GM12873 (cell line): ENCODE data around the gene DRC7.

Experiments
- TF ChIP-seq, protein P1 (sequence below): IDR thresholded peaks from 2 replicates; pipeline ENCODE4 v1.5.1; 2012; ENCODE audit warnings: low read depth, mild to moderate bottlenecking, moderate library complexity, low read length, control low read depth; ENCODE audit not compliant: insufficient read depth; ENCODE audit errors: missing control alignments

The DRC7 gene

GRCh38 chr16:57749856-57750452, 55.3 kb downstream of the DRC7 start:
- TF ChIP-seq, protein P1, sequence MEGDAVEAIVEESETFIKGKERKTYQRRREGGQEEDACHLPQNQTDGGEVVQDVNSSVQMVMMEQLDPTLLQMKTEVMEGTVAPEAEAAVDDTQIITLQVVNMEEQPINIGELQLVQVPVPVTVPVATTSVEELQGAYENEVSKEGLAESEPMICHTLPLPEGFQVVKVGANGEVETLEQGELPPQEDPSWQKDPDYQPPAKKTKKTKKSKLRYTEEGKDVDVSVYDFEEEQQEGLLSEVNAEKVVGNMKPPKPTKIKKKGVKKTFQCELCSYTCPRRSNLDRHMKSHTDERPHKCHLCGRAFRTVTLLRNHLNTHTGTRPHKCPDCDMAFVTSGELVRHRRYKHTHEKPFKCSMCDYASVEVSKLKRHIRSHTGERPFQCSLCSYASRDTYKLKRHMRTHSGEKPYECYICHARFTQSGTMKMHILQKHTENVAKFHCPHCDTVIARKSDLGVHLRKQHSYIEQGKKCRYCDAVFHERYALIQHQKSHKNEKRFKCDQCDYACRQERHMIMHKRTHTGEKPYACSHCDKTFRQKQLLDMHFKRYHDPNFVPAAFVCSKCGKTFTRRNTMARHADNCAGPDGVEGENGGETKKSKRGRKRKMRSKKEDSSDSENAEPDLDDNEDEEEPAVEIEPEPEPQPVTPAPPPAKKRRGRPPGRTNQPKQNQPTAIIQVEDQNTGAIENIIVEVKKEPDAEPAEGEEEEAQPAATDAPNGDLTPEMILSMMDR: no peak

DNA sequence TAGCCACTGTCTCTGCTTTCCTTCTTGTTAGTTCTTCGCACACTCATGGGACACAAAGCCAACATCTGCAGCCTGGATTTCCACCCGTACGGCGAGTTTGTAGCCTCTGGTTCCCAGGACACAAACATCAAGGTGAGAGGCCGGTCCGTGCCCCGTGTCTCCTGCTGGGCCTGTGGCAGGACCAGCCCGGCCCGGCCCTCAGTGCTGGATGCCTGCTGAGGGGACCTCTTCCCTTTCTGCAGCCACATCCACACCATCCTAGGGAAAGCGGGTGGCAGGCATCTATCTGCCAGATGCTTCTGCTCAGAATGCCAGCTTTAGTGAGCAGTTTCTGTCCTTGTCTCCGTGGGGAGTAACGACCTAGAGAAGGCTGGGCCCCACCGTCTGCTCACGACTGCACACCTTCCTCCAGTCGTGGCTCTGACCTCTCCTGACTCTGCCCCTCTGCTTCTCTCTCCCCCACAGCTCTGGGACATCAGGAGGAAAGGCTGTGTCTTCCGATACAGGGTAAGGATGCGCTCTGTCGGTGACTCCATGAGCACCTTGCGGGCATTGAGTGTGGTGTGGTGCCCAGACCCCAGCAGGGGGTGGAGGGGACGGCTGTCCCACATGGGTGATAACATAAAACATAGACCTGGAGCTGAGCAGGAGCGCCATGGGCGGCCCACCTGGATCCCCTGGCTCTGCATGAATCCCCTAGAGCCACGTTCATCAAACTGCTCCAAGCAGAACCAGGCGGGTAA, 56.4 kb downstream of the DRC7 start:
- TF ChIP-seq, protein P1: no peak

GRCh38 chr16:57751539-57752202, 57.1 kb downstream of the DRC7 start:
- TF ChIP-seq, protein P1: no peak

DNA sequence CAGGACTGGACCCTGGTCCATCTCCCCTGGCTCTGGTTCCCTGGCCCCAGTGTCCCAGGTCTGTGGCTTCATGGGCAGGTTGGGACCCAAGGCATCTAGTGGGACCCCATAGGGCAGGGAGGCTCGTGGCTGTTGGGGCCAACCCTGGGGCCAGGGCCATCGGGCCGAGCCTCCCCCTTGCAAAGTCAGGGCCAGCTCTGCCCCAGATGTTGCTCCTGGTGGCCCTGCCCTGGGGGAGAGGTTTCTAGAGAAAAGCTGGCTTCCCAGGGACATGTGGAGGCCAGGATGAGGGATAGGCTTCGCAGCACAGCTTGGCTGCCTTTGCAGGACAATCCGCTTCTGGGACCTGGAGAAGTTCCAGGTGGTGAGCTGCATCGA, 57.6 kb downstream of the DRC7 start:
- TF ChIP-seq, protein P1: no peak

- TF ChIP-seq, protein P1: no peak
Observed at GRCh38 chr16:57752581-57753447, 58.2 kb downstream of the DRC7 start.

DNA sequence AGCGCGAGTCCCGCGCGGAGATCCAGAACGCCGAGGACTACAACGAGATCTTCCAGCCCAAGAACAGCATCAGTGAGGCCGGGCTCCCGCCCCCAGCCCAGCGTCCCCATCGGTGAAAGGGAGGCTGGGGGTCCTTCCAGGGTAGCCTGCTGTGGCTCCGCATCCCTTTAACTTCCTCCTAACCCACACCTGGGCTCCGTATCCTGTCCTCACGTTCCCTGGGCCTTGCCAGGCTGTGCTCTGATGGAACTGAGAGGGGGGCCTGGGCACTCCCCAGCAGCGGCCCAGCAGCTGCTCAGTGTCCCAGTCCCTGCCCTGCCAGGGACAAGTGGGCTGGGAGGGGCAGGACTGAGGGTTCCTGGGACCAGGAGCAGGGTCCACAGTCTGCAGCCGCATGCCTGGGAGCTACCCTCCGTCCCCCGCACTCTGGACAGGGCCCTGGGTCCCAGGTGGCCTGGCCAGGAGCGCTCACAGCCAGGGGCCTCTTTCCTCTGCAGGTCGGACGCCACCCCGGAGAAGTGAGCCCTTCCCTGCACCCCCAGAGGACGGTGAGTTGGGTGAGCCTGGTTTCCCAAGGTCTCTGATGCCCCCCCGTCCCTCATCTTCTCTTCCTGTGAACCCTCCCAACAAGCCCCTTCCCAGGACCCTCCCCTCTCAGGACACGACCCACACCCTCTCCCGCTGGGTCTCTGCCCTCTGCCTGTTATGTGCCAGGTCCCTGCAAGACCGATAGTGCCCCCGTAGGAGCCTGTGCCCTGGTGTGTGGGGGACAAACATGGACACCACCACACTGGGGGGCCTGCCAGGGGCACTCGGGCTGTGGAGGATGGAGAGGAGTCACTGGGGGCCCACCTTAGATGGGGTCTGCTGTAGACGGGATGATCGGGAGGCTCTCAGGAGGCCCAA, 59.1 kb downstream of the DRC7 start:
- TF ChIP-seq, protein P1: no peak
